ENCODE measurements around the gene LUZP1. TPM values are rescaled to one million over a fixed set of nuclear protein-coding genes. Genes with fewer than 3 reads are reported as not detected.

LUZP1 gene
- total and polyA plus RNA-seq, 2 donors (not counting 3 experiments of a cell fraction or from before 2014, with no cell fraction given) = 26.3 to 82.4 TPM

- Histone ChIP-seq H3K9me3 (replicated peaks; ENCODE audit: control insufficient read depth, insufficient read depth, low read length) (no peaks in the 10 kb centered on the region), H3K9me1 (replicated peaks; ENCODE audit: control insufficient read depth, extremely low read depth, insufficient read depth, low read length) (no peaks in the 10 kb centered on the region), H3K9ac (replicated peaks; ENCODE audit: extremely low read depth, insufficient read depth, low read length) (no peak overlapping the region), H3K27me3 (ENCODE audit: control insufficient read depth in 2 of 2, insufficient read depth in 2 of 2, low read length in 2 of 2) (no peaks in the 10 kb centered on the region), H3K27ac (ENCODE audit: insufficient read depth, low read depth, low read length) (no peak overlapping the region), H3K36me3 (ENCODE audit: control insufficient read depth in 2 of 2, extremely low read depth in 1 of 2, insufficient read depth in 2 of 2, low read length in 2 of 2) (no peaks in the 10 kb centered on the region), H2AFZ (ENCODE audit: low read depth, low read length) (no peak overlapping the region), H4K20me1 (replicated peaks; ENCODE audit: control insufficient read depth, extremely low read depth, insufficient read depth, low read length) (peaks cover 8% of the 10 kb centered on the region), H3K4me2 (ENCODE audit: insufficient read depth, low read length) (no peak overlapping the region), H3K79me2 (ENCODE audit: control insufficient read depth, insufficient read depth, low read length) (peaks cover 94% of the 10 kb centered on the region), H3K4me1 (ENCODE audit: control insufficient read depth, extremely low read depth, insufficient read depth, low read length) (peaks cover 43% of the 10 kb centered on the region), H3K4me3 (replicated peaks in 1 of 3; ENCODE audit: insufficient read depth in 1 of 3, low read depth in 1 of 3, low read length in 3 of 3) (no peak overlapping the region)
- FAIRE-seq (no peak), DNase-seq (ENCODE audit: low read depth, low spot score) (no peak)
- POLR2A ChIA-PET = interaction anchor here (0.6 kb wide), 1 partner anchor 352 kb away, joined by 3 read pairs; no protein-coding TSS in a partner anchor
- dilution Hi-C loops (cut with MboI; ENCODE audit: extremely low pct_ligation_motif_present, low sequenced_read_pairs) = no loop called here
- intact Hi-C loops (cut with micrococcal nuclease) = no loop called here
- CTCF ChIA-PET = interaction anchor here (0.6 to 3.7 kb wide), 6 partner anchors 10 to 656 kb away, joined by 3 to 20 read pairs (median 8); no protein-coding TSS in a partner anchor
- TF ChIP-seq MYC (IDR thresholded peaks at IDR 0.05; ENCODE audit: low read depth, low read length) = no peak
- no peak for TF ChIP-seq GATA2 (IDR thresholded peaks at IDR 0.05; ENCODE audit: insufficient read depth, insufficient read length, low read depth, low read length)
- no peak for TF ChIP-seq JUN (IDR thresholded peaks at IDR 0.05; ENCODE audit: borderline replicate concordance, insufficient read depth, insufficient read length, low read depth)
- TF ChIP-seq EZH2 (IDR thresholded peaks at IDR 0.05; ENCODE audit: borderline replicate concordance, low read depth, low read length, severe bottlenecking) = no peak
- no peak for TF ChIP-seq CTCF (IDR thresholded peaks at IDR 0.05; ENCODE audit: extremely low read depth in 1 of 2, insufficient read depth in 1 of 2, low read depth in 1 of 2, low read length in 2 of 2)
- TF ChIP-seq MAX (IDR thresholded peaks at IDR 0.05; ENCODE audit: insufficient read depth, insufficient read length) = no peak
- no peak for TF ChIP-seq FOS (IDR thresholded peaks at IDR 0.05; ENCODE audit: borderline replicate concordance, insufficient read depth, low read length)
- no peak for TF ChIP-seq POLR2A (IDR thresholded peaks at IDR 0.05; ENCODE audit: low read depth, low read length)
- TF ChIP-seq POLR2AphosphoS5 (IDR thresholded peaks at IDR 0.05; ENCODE audit: insufficient read depth, low read depth, low read length) = no peak
- BruUV-seq (replicated peaks) = no TSS peak
Measured at GRCh38 chr1:23118407-23118806, 50.2 kb downstream of the LUZP1 start.
